GM19455 (cell line): ENCODE data around the gene STAT4.
A peak's percentile ranks its signal among the peaks of the same experiment; 100 is the strongest.

Experiments used
- ATAC-seq: cut with Tn5 transposase; IDR thresholded peaks from one replicate; pipeline ENCODE4 v1.9.1; 2021; ENCODE audit not compliant: unreplicated experiment

The STAT4 gene

DNA sequence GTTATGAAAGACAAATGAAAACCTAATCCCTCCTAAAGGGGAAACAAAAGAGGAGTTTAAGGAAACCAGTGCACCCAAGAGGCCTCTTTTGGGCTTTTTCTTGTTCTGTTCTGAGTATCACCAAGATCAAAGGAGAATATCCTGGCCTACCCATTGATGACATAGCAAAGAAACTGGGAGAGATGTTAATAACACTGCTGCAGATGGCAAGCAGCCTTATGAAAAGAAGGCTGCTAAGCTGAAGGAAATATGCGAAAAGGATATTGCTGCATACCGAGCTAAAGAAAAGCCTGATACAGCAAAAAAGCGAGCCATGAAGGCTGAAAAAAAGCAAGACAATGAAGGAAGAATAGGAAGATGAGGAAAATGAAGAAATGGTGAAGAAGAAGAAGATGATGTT lies 23.6 kb upstream of the STAT4 start:
- no peak for ATAC-seq

DNA sequence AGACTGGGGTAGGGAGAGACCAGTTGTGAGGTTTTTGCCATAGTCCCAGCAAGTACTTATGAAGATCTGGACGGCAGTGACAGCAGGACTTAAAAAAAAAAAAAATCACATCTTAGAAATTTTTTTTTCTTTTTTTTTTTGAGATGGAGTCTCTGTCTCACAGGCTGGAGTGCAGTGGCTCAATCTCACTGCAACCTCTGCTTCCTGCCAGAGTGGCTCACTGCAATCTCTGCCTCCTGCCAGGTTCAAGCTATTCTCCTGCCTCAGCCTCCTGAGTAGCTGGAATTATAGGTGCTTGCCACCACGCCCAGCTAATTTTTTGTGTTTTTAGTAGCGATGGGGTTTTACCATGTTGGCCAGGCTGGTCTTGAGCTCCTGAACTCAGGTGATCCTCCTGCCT lies 22.4 kb upstream of the STAT4 start:
- no peak for ATAC-seq

DNA sequence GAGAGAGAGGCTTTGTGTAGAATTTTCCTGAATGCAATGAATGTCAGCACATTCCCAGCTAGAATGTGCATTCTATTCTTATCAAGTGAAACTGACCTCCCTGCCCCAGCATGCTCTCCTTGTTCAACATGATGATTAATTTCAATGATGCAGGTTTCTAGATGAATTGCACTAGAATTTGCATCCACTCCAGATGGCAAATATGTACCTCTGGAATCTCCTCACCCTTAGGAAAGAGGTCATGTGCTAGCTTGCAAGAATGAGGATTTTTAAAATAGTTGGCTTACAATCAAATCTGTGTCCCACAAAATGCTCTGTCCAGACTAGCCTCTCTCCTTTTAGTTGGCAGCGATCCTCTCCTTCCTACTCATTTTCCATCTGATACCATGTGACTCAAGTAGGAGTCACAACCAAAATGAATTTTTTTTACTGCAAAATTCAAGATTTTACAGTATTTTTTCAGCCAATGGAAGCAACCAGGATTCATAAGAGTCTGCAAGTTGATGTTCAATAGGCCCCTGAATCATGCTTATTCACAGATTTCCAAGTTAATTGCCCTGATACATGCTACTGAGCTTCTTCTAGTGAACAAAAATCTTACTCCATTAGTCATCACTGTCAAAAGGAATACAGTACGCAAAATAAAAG lies 21.0 kb upstream of the STAT4 start:
- no peak for ATAC-seq

DNA sequence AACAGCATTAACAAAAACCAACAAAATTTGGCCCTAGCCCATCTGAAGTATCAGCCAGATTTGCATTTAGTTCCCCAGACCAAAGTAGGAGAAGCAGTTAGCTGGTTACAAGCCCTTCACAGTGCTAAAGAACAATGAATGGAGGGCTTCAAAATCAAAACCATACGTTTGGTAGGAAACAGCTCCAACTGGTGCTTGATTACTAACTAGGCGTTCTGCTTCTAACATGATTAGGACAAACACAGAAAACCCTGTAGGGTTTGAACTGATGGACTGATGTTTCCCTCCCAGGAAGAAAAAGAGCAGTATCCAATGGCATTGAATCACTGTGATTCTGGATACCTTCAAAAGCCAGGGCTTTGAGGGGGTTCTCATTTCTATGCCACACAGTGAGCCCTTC lies 20.5 kb upstream of the STAT4 start:
- no peak for ATAC-seq

DNA sequence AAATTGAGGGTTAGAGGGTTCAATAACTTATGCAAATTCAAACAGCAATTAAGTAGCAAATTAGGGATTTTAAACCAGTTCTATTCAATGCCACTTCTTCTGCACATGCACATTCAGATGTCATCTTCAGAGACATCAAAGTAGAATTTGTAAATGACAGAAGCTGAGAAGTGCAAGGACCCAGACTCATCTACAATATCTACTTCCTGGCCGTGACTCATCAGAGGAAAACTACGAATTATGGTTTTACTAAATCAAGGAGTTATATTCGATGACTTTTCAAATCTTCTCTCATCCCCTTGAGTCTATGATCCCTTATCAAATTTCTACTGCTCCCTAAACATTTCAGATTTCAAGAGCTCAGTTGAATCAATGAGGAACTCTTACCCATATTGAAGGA lies 20.0 kb upstream of the STAT4 start:
- ATAC-seq = no peak

DNA sequence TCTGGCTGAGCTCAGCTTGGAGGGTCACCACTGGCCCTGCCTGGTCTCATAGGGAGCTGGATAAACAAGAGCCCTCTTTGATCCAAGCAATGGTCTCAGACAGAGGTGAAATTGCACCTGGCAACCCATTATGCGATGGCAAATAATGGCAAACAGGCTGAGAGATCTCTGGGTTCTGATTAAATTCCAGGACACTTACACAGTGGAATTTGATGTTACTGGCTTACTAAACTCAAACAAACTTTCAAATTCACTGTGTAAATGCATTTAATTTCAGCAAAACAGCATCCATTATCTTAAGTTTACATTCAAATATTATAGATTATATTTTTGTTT lies 19.5 kb upstream of the STAT4 start:
- ATAC-seq = no peak

DNA sequence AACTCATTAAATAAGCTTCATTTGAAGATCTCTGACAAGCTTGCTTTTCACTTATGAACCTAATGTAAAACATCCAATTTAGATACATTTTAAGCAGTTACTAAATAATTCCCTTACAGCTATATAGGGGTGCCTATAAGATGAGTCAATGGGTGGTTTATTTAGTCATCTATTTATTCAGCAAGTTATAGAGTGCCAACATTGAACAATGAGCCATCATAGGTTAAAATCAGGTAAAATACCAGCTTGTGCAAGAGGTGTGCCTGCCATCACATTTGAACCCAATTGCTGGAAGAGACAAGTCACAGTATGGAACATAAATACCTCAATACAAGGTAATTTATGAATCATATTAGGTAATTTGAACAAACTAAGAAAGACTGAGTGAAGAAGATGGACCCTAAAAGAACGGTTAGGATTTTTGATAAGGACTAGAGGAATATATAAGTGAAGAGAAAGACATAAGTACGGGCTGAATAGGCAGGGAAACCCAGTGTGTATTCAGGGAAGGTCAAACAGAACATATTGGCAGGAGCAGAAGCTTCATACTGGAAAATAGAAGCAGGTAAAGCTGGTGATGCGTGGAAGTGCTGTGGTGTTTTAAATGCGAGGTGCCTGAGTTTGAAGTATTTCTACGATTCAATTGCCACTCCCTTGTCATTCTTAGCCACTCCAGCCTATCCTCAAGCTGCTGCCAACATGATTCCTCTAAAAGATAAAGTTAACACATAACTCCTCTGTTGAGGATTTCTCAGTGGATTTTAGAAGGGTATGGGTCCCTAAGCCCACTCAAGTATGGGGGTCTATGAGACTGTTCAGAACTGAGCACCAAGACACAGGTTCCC lies 18.9 kb upstream of the STAT4 start:
- ATAC-seq = no peak

DNA sequence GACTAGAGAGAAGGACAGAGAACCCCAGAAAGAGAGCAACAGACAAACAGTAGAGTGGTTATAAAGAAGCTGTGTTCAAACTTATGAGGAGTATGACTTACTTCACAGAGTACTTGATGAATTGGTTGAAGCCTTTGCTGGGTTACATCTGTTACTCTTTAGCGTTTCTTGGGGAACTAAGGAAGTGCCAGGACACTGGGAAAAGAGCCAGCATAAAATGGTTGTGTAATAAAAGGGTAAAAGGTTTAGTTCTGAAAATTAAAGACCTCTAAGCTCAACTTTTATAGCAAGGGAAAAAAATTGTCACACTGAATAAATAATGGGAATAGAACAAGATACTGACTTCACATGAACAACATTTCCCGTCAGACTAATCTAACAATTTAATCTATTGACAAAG lies 17.0 kb upstream of the STAT4 start:
- ATAC-seq = no peak

DNA sequence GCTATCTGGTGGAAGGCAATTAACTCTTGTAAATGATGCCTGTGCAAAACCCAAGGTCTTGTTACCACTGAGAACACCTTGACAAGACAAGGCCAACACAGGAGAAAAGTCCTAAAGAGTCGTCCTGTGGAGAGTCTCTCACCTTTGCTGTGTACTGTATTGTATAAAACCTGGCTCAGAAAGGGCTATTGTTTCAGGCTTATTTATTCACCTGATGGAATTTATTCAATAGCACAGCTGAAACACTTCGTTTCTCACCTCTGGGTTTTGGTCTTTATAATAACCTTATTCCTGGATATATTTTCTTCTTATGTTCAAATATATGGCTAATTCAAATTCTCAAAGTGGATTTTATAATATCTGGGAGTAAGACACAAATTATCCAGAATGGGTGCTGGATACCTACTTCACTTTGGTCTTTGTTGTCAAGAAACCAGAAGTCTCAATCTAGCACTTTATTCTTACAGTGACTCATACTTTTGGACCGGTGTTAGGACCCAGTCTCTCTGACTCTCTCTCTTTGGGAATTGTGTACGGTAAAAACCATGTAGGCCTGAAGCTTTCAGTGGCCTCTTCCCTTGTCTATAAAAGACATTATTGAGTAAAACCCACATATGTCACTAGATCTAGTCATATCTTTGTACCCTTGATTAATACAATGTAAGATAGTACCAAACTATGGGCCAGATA lies 16.1 kb upstream of the STAT4 start:
- ATAC-seq = no peak

DNA sequence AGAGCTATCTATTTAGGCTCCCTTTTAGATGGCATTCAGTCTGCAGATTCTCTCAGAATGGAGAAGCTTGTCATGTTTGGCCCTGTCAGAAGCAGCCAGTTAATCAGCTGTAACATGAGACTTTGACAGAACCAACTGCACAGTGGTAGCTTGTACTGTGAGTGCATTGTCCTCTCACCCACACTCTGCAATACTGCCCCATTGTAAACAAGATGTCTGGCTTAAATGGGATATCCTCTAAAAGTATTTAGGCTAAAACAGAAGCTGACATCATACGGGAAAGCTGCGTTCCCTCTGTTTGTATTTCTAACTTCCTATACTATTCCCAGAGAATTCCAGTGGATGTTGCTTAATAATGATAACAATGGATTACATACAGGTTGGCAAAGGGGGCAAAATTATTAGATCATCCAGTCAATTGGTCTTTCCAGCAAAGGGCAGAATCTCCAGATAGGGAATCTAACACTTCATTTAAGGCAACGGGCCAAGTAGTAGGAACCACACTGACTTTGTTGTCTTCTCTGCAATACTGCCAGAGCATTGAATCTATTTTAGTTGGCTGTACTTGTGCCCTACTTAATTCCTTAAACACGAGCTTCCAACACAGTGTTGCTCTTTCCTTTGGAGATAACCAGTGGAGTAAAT lies 15.4 kb upstream of the STAT4 start:
- no peak for ATAC-seq

DNA sequence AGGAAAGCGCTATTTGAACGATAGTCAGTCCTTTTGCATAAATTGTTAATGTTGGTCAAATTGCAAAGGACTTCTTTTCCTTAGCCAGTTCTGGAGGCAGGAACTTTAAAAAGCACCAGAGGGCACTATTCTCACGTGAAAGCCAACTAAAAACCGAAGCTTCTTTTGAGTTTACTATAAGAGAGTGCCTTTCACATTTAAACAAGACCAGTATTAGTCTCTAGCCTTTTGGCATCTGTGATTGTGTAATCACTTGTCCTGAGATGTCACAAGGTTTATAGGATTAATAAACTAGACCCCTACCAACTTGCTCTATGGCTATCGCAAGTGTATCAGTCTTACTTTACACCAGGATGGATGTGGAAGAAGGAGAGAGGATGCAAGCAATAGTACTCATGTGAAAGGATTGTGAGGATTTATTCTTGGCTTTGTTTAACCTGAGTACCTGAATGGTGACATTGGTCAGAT lies 14.4 kb upstream of the STAT4 start:
- peak; percentile 92 for ATAC-seq

DNA sequence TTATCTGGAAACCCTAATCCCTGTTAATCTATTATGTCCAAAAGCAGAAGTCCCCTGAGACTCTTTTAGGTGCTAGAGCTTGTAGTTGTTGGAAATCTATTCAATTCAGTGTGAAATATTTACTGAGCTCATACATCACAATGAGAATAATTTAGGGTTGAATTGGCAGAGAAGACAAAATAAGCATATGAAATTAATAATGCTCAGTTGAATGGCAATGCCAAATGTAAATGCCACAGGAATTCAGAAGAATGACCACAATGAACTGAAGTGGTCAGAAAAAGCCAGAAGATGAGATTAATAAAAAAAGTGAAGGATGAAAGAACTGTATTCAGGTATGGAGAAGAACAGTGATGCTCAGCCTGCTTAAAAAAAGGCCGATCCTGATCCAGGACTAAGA lies 8.0 kb upstream of the STAT4 start:
- ATAC-seq = no peak

DNA sequence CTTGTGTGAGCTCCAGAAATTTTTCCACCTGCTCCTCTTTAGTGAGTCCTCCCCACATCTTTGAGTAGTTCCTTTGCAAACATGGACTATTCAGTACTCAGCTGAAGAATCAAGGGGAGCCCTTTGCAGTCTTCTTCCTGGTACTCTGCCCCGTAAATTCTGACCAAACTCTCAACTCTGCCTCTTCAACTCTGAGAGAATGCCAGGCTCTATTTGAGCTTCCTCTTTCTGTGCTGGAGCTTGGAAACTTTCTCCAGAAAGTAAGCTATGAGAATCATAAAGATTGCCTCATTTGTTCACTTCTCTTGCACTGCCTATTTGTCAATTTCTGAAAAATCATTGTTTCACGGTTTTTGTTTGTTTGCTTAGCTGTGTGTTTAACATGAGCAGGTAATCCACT lies 7.4 kb upstream of the STAT4 start:
- no peak for ATAC-seq

DNA sequence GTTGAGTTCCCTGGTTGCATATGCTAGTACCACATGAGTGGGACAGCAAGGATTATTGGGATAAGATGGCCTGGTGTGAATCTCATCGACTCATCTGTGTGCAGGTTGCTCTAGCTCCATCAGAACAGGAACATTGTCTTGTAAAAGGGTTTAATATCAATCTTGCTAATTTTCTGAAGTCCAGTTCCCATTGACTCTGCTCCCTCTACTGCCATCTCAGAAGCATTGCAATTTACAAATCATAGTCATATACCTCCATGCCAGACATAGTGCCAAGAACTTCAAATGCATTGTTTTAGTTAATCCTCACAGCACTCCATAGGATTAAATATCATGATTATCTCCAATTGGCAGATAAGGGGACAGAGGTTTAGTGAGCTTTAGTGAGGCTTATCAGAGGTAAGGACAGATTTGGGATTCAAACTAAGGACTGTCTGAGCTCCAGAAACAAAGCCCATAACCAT lies 4.8 kb upstream of the STAT4 start:
- no peak for ATAC-seq

DNA sequence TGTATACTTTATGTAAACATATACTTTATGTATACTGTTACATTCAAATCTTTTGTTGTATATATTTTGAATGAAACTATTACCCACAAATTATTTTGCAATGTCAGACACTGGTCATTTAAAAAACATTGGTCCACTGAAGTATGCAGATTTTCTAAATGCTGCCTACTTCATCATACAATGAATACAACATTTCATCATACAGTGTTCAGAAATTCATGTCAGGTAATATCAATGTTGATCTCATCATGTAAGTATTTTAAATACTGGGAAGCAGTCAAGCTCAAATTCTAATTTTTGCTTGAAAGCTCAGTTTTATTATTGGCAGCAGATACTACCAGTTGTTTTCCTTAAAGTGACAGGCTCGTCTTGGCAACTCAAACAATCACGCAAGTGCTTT lies 2.9 kb upstream of the STAT4 start:
- ATAC-seq = no peak

DNA sequence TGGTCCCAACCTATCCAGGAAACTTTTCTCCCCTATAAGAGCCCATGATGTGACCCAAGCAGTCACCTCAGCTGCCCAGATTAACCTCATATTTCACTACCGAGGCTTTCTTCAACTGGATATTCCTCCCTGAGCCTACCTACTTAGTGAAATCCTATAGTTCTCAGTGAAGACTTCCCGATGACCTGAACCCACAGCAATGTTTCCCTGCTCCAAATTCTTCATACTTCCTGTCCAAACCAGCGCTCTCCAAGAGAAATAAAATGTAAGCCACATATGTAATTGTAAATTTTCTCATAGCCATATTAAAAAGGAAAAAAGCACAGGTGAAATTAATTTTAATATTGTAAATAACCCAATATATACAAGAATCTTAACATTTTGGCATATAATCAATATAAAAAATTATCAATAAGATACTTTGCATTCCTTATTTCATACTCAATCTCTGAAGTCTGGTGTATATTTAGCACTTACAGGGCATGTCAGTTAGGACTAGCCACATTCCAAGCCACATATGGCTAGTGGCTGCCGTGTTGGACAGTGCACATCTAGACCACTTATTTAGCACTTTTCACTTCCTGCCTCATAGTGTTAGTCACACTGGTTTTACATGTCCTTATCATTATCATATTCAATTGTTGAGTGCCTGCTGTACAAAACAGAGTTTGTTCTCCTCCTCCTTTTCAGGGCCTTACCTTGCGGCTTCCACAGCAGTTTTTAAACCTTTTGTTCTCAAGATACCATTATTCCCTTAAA lies 1.9 kb upstream of the STAT4 start:
- no peak for ATAC-seq

DNA sequence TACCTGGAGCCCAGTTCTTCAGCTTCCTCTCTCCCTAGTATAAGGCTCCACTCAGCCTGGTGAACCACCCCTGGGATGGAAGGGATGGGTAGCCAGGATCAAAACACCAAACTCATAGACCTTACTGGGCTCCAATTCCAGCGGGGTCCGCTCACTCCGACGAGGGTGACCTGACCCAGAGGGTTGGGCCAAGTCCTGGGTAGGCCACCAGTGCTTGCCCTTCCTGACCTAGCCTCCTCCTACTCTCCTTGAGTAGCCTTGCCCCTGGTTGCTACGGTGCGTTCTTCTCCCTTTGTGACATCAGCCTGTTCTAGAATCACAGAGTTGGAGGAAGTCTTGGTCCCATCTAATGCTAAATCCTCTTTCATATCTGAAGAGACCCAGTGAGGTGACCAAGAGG lies 537 bp upstream of the STAT4 start:
- no peak for ATAC-seq

DNA sequence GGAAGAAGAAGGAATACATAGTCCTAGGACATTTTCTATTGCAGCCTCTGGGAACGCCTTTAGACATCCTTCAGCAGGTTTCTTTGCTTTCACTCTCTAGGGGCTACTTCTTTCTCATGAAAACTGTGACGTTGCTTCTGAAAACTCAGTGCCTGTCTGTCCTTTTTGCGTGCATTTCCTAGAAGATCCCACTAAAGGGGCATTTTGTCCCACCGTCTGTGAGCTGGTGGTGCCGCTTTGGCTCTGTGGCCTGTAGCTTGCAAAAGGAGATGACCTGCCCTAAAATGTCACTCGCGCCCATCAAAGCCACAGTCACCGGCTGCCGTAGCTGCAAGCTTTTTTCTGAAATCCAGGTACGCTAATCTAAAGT lies 579 bp downstream of the STAT4 start:
- ATAC-seq = peak; percentile 25

DNA sequence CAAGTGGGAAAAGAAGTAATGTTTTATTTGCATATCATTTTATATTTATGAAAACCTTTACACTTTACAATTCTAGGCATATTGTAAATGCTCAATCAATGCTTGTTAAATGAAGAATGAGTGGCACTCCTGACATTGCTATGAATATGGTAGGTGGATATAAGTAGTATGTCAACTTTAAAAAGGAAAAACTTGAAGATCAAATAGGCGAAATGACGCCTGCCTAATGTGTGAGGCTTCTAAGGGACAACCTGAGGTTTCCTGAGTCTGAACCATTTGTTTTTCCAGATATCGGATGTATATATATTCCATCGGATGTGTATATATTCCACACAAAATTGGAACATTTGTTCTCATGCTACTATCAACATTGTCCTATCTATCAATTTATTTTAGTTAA lies 1.4 kb downstream of the STAT4 start:
- ATAC-seq = no peak

DNA sequence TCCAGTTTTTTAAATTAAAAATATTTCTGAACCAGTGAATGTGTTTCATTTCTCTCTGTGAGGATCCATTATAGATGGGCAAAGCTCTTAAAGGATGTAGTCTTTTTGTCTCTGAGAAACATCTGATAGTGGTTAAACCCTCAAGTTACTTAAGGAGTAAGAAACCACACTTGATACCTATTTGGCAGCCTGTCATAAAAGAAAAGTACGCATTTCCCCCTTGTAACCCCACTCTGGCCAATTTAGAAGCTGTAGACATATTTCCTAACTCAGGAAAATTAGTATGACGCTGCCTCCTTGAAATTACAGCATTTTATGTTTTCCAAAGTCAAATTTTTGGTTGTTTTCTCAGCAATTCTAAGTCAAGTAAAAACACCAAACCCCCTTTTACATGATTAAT lies 2.0 kb downstream of the STAT4 start:
- no peak for ATAC-seq

DNA sequence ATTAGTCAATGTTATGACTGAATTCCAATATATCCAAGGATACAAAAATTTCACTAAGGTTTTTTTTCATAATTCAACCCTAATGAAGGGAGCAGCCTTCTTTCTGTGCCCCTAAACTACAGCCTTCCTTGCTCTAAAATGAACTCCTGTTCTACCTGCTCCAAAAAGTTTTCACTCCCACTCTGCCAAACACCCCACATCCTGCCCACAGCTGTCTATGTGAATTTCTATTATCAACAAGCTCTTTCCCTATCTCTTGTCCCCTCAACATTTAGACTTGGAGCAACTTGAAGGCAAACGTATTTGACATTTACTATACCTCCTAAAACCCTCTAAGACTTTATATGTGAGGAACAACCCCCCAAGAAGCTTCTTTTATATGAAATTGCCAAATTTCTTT lies 2.5 kb downstream of the STAT4 start:
- ATAC-seq = no peak
